Stimulated activated CD4-positive, alpha-beta T cell treated with anti-CD3 and anti-CD28 coated beads, Interleukin-1b, Interleukin-23, amount 100 ng/mL, for 1 hour (primary cell): ENCODE data around the gene WBP4.
A peak's percentile ranks its signal among the peaks of the same experiment; 100 is the strongest.

Experiments
- DNase-seq, 2 donors: peaks; one replicate each; pipeline ENCODE4 v3.0.0-alpha.2; 2020; ENCODE audit warnings: low read depth in 2 of 2

WBP4 gene

GRCh38 chr13:41049480-41050440, 11.5 kb upstream of the WBP4 start:
- DNase-seq: no peak

GRCh38 chr13:41052441-41052840, 8.9 kb upstream of the WBP4 start:
- DNase-seq: no peak

- DNase-seq: no peak
These were observed 7.9 kb upstream of the WBP4 start for GRCh38 chr13:41053384-41053826.

GRCh38 chr13:41054212-41054877, 7.0 kb upstream of the WBP4 start:
- DNase-seq: no peak

DNA sequence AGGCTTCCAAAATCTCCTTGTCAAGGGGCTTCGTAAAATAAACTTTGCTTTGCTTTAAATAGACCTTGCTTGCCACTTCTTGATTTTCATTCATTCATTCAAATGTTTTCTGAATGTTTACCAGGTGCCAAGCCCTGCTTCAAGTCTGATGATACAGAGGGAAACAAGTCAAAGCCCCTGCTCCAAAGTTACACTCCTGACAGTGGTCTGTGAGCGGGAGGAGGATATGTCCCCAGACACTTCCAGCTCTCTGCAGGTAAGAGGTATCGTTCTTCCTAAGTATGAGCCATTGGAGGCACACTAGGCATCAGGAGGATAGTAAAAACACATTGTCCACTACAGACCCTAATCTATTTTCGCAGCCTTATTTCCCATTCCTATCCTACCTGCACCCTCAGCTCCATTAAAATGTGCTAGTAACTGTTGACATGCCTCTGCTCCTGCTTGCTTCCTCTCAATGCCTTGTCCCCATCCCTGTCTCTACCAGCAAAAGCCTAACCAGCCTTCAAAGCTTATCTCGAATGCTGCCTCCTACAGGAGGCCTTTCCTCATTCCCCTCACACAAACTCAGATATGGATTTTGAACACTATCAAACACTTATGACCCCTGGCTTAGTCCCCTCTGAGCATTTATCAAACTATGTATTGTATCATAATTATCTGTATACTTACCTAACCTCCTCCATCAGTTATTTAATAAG, 6.2 kb upstream of the WBP4 start:
- no peak for DNase-seq

GRCh38 chr13:41056194-41056593, 5.1 kb upstream of the WBP4 start:
- DNase-seq: no peak

DNA sequence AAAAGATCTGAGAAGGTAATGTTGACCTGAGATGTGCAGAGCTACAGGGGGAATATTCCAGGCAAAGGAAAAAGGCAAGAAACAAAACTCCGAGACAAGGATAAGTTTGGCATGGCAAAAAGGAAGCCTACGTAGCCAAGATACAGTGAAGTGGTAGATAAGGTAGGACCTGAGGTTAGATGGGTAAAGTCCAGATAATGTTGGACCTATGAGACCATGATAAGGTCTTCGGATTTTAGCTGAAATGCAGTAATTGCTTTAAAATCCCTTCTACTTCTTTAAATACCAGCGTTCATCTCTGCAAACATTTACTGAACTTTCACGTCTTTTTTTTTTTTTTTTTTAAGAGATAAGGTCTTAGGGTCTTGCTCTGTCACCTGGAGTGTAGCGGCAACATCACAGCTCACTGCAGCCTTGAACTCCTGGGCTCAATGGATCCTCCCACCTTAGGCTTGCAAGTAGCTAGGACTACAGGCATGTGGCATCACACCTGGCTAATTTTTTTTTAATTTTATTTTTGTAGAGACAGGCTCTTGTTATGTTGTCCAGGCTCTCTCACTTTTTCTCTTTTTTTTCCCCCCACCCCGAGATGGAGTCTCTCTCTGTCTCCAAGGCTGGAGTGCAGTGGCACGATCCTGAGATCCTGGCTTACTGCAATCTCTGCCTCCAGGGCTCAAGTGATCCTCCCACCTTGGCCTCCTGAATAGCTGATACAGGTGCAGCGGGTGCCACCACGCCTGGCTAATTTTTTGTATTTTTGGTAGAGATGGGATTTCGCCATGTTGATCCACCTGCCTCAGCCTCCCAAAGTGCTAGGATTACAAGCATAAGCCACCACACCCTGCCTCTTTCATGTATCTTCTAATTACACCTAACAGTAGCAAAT, 4.2 kb upstream of the WBP4 start:
- no peak for DNase-seq

DNA sequence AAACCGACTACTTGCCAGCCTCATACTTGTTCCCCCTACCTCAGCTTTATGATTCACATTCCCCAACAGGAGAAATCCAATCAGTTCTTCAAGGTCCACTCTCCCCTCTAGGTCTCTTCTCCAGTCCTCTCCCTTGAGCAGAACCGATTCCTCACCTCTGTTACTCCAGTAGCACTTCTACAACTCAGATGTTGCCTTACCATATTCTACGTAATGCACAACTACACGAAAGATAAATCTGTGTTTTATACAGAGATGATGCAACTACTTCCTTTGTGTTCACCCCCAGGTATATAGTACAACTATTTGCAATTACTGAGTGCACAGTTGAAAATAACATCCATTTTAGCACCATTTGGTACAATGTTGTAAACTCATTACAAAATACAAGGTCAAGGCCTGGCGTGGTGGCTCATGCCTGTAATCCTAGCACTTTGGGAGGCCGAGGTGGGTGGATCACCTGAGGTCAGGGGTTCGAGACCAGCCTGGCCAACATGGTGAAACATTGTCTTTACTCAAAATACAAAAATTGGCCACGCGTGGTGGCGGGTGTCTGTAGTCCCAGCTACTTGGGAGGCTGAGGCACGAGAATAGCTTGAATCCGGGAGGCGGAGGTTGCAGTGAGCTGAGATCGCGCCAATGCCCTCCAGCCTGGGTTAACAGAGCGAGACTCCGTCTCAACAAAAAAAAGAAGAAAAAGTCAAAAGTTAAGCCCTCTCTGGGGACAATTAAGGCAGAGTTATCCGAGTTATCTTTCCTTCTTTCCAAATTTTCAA, 2.8 kb upstream of the WBP4 start:
- no peak for DNase-seq

DNA sequence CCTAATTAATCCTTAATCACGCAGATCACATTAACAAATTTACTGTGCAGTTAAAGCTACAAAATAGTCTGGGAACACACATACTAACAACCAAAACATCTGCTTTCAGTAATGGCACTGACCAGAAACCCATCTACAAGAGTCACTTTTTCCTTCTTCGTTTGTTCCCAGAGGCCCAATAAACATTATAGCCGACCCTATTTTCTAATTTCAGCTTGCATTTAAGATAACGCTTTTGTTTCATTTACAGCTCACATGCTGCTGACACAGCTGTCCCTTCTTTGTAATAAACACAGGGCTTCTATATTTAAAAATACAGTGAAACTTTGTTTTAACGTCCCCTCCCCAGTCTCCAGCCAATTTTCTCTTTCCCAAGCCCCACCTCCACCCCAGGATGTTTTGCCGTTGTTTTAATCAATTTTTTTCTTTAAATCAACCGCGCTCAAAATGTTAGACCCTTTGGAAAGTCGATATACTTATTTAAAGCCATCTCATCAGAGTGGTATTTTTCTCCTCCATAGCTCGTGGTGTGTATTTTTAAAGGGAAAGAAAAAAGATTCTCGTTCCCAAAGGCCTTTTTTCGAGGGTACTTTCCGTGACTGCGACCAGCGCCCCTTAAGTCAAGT, 1.7 kb upstream of the WBP4 start:
- no peak for DNase-seq

- peak; percentile 16 to 62 for DNase-seq
These were observed 1.1 kb upstream of the WBP4 start for GRCh38 chr13:41060082-41060723.

- peak; percentile 61 to 76 for DNase-seq
These were observed 610 bp upstream of the WBP4 start for GRCh38 chr13:41060724-41061074.

DNA sequence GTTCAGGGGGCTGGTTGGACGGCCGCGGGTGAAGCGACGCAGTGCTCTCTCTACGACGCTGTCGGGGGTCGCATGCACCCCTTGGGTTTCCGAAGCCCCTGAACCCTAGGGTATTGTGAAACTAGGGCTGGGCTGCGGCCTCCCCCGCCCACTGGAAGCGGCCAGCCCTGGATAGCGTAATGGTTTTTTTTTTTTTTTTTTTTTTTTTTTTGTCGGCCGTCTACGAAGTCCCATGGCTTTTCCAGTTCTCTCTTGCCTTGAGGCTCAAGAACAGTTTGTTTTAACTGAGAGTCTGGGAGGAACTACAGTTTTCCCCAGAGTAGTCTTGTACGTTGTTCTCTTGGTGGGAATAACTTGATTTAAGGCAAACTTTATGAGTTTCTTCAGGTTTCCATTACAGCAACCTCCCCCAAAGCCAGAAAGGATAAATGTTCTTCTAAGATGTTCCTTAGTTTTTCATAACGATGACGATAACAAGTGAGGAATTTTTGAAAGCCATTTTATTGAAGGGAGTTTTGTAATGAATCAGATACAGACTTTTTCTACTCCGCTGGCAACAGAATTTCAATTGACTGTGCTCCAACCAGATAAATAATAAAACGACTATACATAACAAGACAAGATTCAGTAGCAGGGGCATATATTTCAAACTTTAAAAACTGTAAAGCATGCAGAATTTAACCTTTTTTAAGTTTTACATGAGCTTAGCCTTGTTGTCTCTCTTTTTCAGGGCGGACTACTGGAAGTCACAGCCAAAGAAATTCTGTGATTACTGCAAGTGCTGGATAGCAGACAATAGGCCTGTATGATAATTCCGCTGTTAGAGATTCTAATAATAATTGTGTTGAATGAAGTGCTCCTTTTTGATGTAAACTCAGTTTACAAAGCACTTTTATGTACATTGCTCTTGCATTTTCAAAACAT, 867 bp downstream of the WBP4 start:
- DNase-seq: no peak

- no peak for DNase-seq
These were observed 3.2 kb downstream of the WBP4 start for GRCh38 chr13:41064493-41064892.

DNA sequence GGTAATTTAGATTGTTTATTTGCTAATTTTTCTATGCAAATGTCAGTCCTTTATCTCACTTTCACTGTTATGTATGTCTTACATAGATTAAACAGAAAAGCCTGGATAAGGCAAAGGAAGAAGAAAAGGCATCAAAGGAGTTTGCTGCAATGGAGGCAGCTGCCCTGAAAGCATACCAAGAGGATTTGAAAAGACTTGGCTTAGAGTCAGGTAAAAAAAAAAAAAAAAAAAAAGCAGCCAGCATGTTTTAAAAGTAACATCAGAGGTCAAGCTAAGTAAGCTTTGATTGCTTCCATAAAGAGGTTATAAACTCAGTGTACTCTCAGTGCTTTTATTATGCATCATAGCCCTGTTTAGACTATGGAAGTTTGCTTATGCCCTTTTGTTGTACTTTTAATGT, 3.8 kb downstream of the WBP4 start:
- no peak for DNase-seq

- DNase-seq: no peak
These were observed 13.2 kb downstream of the WBP4 start for GRCh38 chr13:41074523-41074922.

GRCh38 chr13:41075034-41075433, 13.7 kb downstream of the WBP4 start:
- DNase-seq: no peak

GRCh38 chr13:41075485-41075884, 14.2 kb downstream of the WBP4 start:
- no peak for DNase-seq

DNA sequence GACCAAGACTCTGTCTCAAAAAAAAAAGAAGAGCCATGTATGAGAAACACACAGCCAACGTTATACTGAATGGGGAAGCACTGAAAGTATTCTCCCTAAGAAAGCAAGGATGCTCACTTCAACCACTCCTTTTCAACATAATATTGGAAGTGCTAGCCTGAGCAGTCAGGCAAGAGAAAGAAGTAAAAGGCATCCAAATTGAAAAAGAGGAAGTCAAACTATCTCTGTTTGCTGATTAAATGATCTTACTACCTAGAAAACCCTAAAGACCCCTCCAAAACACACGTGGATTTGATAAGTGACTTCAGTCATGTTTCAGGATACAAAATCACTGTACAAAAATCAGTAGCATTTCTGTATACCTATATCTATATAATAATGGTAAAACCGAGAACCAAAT, 16.2 kb downstream of the WBP4 start:
- DNase-seq: no peak

DNA sequence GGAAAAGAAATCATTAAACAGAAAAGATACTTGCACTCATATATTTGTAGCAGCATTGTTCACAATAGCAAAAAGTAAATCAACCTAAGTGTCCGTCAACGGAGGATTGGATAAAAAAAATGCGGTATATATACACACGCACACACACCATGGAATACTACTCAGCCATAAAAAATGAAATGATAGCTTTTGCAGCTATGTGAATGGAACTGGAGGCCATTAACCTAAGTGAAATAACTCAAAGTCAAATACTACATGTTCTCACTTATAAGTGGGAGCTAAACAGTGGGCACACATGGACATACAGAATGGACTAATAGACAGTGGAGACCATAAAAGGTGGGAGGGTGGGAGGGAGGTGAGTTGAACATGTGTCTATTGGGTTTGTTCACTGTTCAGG, 18.4 kb downstream of the WBP4 start:
- no peak for DNase-seq
